H9 (cell line): ENCODE data around the gene TRPM1. TPM values are rescaled to one million over a fixed set of nuclear protein-coding genes. Genes with fewer than 3 reads are reported as not detected.

ENCODE experiments used
- DNase-seq: peaks from one replicate; pipeline ENCODE4 v3.0.0-alpha.2; 2017
- H2AFZ ChIP-seq: one replicate; pipeline ENCODE4 v1.6.1; 2013; ENCODE audit warnings: mild to moderate bottlenecking, low read length, control low read depth, moderate library complexity
- H2AK5ac ChIP-seq: 2 replicates; pipeline ENCODE4 v1.6.1; 2013; ENCODE audit warnings: low read length, control low read depth, mixed read lengths; ENCODE audit not compliant: insufficient read length
- H2BK120ac ChIP-seq: one replicate; pipeline ENCODE4 v1.6.1; 2013; ENCODE audit warnings: low read depth, mild to moderate bottlenecking, low read length, control low read depth, inconsistent platforms; ENCODE audit not compliant: poor library complexity, severe bottlenecking
- H2BK12ac ChIP-seq: 2 replicates; pipeline ENCODE4 v1.6.1; 2013; ENCODE audit warnings: low read length, control low read depth, mixed read lengths, low read depth; ENCODE audit not compliant: insufficient read length
- H2BK15ac ChIP-seq: 2 replicates; pipeline ENCODE4 v1.6.1; 2013; ENCODE audit warnings: low read depth, low read length, control low read depth
- H2BK20ac ChIP-seq: one replicate; pipeline ENCODE4 v1.6.1; 2013; ENCODE audit warnings: low read depth, mild to moderate bottlenecking, low read length, control low read depth, inconsistent platforms; ENCODE audit not compliant: poor library complexity, severe bottlenecking
- H2BK5ac ChIP-seq: 2 replicates; pipeline ENCODE4 v1.6.1; 2013; ENCODE audit warnings: low read length, control low read depth, mixed read lengths; ENCODE audit not compliant: insufficient read length
- H3K14ac ChIP-seq: 2 replicates; pipeline ENCODE4 v1.6.1; 2013; ENCODE audit warnings: low read length, control low read depth; ENCODE audit not compliant: insufficient read depth
- H3K18ac ChIP-seq: 2 replicates; pipeline ENCODE4 v1.6.1; 2013; ENCODE audit warnings: low read depth, mild to moderate bottlenecking, mixed read lengths, low read length, control low read depth; ENCODE audit not compliant: insufficient read length
- H3K23ac ChIP-seq: 2 replicates; pipeline ENCODE4 v1.6.1; 2013; ENCODE audit warnings: low read length, control low read depth, mixed read lengths, low read depth; ENCODE audit not compliant: insufficient read length
- H3K23me2 ChIP-seq: 2 replicates; pipeline ENCODE4 v1.6.1; 2013; ENCODE audit warnings: low read depth, mild to moderate bottlenecking, mixed read lengths, low read length, control low read depth; ENCODE audit not compliant: insufficient read length, poor library complexity, severe bottlenecking
- H3K27ac ChIP-seq: 2 replicates; pipeline ENCODE4 v1.5.1; 2013; ENCODE audit warnings: low read length, control low read depth, mixed read lengths, low read depth; ENCODE audit not compliant: insufficient read length
- H3K27me3 ChIP-seq: 2 replicates; pipeline ENCODE4 v1.6.1; 2013; ENCODE audit warnings: low read length, control low read depth, inconsistent platforms; ENCODE audit not compliant: insufficient read depth
- H3K4ac ChIP-seq: 2 replicates; pipeline ENCODE4 v1.6.1; 2013; ENCODE audit warnings: low read depth, mild to moderate bottlenecking, control low read depth, inconsistent platforms, low read length, moderate library complexity
- H3K4me1 ChIP-seq: 2 replicates; pipeline ENCODE4 v1.6.1; 2013; ENCODE audit warnings: low read length, control low read depth, inconsistent platforms; ENCODE audit not compliant: insufficient read depth
- H3K4me2 ChIP-seq: 2 replicates; pipeline ENCODE4 v1.6.1; 2013; ENCODE audit warnings: low read length, control low read depth, mixed read lengths; ENCODE audit not compliant: insufficient read length, insufficient read depth
- H3K56ac ChIP-seq: 2 replicates; pipeline ENCODE4 v1.6.1; 2013; ENCODE audit warnings: low read depth, mild to moderate bottlenecking, mixed read lengths, low read length, control low read depth; ENCODE audit not compliant: insufficient read length
- H3K79me1 ChIP-seq: 2 replicates; pipeline ENCODE4 v1.6.1; 2013; ENCODE audit warnings: low read depth, mild to moderate bottlenecking, moderate library complexity, low read length, control low read depth, inconsistent platforms; ENCODE audit not compliant: insufficient read depth, poor library complexity, severe bottlenecking
- H3K79me2 ChIP-seq: 2 replicates; pipeline ENCODE4 v1.6.1; 2013; ENCODE audit warnings: low read length, control low read depth, inconsistent platforms; ENCODE audit not compliant: insufficient read depth
- H3K9ac ChIP-seq: 2 replicates; pipeline ENCODE4 v1.6.1; 2013; ENCODE audit warnings: low read length, control low read depth, mixed read lengths; ENCODE audit not compliant: insufficient read length; ENCODE audit errors: extremely low read depth
- H3K9me3 ChIP-seq: one replicate; pipeline ENCODE4 v1.6.1; 2013; ENCODE audit warnings: low read depth, low read length, inconsistent platforms; ENCODE audit not compliant: control insufficient read depth
- H3T11ph ChIP-seq: one replicate; pipeline ENCODE4 v1.6.1; 2013; ENCODE audit warnings: mild to moderate bottlenecking, low read length, control low read depth, inconsistent platforms
- H4K20me1 ChIP-seq: one replicate; pipeline ENCODE4 v1.6.1; 2013; ENCODE audit not compliant: control insufficient read depth, insufficient read length, insufficient read depth
- H4K5ac ChIP-seq: 2 replicates; pipeline ENCODE4 v1.6.1; 2013; ENCODE audit warnings: low read depth, mild to moderate bottlenecking, mixed read lengths, low read length, control low read depth; ENCODE audit not compliant: insufficient read length
- H4K8ac ChIP-seq: replicated peaks from 2 replicates; pipeline ENCODE4 v1.6.1; 2013; ENCODE audit warnings: low read length, control low read depth, mixed read lengths, low read depth; ENCODE audit not compliant: insufficient read length
- H4K91ac ChIP-seq: 2 replicates; pipeline ENCODE4 v1.6.1; 2013; ENCODE audit warnings: low read depth, mild to moderate bottlenecking, moderate library complexity, mixed read lengths, low read length, control low read depth; ENCODE audit not compliant: insufficient read length
- H3K27ac Mint-ChIP-seq, 3 experiments: 2 replicates in 2 of 3; 3 replicates in 1 of 3; pipeline ENCODE4 v1.8.0; 2020 to 2021; ENCODE audit warnings: mixed read lengths in 3 of 3, mild to moderate bottlenecking in 1 of 3, moderate library complexity in 1 of 3
- H3K27me3 Mint-ChIP-seq: 2 replicates; pipeline ENCODE4 v1.8.0; 2021; ENCODE audit warnings: low read depth, mild to moderate bottlenecking, moderate library complexity, mixed read lengths
- H3K36me3 Mint-ChIP-seq, 3 experiments: 2 replicates in 2 of 3; 3 replicates in 1 of 3; pipeline ENCODE4 v1.8.0; 2020 to 2021; ENCODE audit warnings: low read depth in 3 of 3, mixed read lengths in 3 of 3; ENCODE audit not compliant: insufficient read depth in 1 of 3
- H3K4me1 Mint-ChIP-seq, 2 experiments: 2 replicates each; pipeline ENCODE4 v1.8.0; 2020; ENCODE audit warnings: mixed read lengths in 2 of 2
- H3K4me3 Mint-ChIP-seq, 2 experiments: 2 replicates in 1 of 2; 3 replicates in 1 of 2; pipeline ENCODE4 v1.8.0; 2020 to 2021; ENCODE audit warnings: mild to moderate bottlenecking in 2 of 2, mixed read lengths in 2 of 2, moderate library complexity in 1 of 2
- H3K9me3 Mint-ChIP-seq, 2 experiments: 2 replicates in 1 of 2; 3 replicates in 1 of 2; pipeline ENCODE4 v1.8.0; 2020; ENCODE audit warnings: mild to moderate bottlenecking in 2 of 2, mixed read lengths in 2 of 2, moderate library complexity in 1 of 2
- WGBS: extraction: QIAGEN DNeasy Blood & Tissue Kit; methylation state at CpG from one replicate; pipeline ENCODE4 v1.1.7; 2013; ENCODE audit warnings: missing lambda C conversion rate, low lambda C conversion rate, mixed read lengths; ENCODE audit not compliant: insufficient read length; ENCODE audit errors: extremely low coverage; 5-methylcytosine and 5-hydroxymethylcytosine counted together
- total RNA-seq: library from RNA; stranded (reverse); gene quantifications from 2 replicates; pipeline ENCODE4 v1.2.1, GENCODE V29; 2021
- TF ChIP-seq, protein P1 (sequence below): fragments of 200-600 bp; sonication (generic); conservative IDR thresholded peaks from 3 replicates; pipeline ENCODE4 v1.8.0; 2021; ENCODE audit warnings: antibody characterized with exemption, mild to moderate bottlenecking

The TRPM1 gene
- total RNA-seq, 1 experiment from 2014 or later = not detected

DNA sequence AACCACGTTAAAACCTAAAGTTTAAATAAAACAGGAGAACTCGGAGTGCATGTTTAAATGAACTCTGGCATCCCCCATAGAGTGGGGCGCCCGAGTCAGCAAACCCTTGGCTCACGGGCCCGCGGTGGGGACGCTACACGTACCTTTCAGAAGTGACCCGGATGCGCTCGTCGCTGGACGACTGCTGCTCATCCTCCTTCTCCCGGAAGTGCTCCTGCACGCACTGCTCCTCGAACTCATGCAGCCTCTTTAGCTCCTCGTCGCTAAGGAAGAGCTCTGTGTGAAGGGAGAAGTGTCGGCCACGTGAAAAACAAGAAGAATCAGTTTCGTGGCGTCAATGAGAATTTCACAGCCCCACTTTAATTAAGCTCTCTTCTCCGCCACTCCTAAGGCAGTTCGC is 75.5 kb downstream of the TRPM1 start:
- Histone ChIP-seq H2AFZ (peak overlapping the region; percentile 26), H3K27me3 (no peaks in the 10 kb centered on the region), H3T11ph (no peak overlapping the region), H2BK20ac (no peak overlapping the region), H2BK12ac (no peak overlapping the region), H4K91ac (no peak overlapping the region), H3K14ac (no peak overlapping the region), H3K9ac (no peak overlapping the region), H3K4me2 (no peak overlapping the region), H4K5ac (no peak overlapping the region), H2BK120ac (no peak overlapping the region), H4K20me1 (no peaks in the 10 kb centered on the region), H3K4me1 (peaks cover 7% of the 10 kb centered on the region; the same call in 1 of the 2 replicates), H3K56ac (no peak overlapping the region), H2AK5ac (no peak overlapping the region), H3K27ac (no peak overlapping the region), H3K18ac (no peak overlapping the region), H2BK5ac (no peak overlapping the region), H3K23me2 (no peaks in the 10 kb centered on the region), H4K8ac (no peak overlapping the region), H3K4ac (no peak overlapping the region), H3K79me2 (no peaks in the 10 kb centered on the region), H2BK15ac (no peak overlapping the region), H3K9me3 (no peaks in the 10 kb centered on the region), H3K23ac (no peak overlapping the region), H3K79me1 (no peaks in the 10 kb centered on the region)
- Mint-ChIP-seq H3K4me3 (no peak overlapping the region), H3K4me1 (peaks cover 30 to 31% of the 10 kb centered on the region in 2 experiments), H3K9me3 (no peaks in the 10 kb centered on the region), H3K27me3 (no peaks in the 10 kb centered on the region; the same call in 1 of the 2 replicates), H3K27ac (no peak overlapping the region), H3K36me3 (no peaks in the 10 kb centered on the region; a peak in 1 of 7 replicates)
- no peak for DNase-seq
- WGBS = no CpG with 5 or more reads among the region's 25 CpGs
- TF ChIP-seq, protein P1, sequence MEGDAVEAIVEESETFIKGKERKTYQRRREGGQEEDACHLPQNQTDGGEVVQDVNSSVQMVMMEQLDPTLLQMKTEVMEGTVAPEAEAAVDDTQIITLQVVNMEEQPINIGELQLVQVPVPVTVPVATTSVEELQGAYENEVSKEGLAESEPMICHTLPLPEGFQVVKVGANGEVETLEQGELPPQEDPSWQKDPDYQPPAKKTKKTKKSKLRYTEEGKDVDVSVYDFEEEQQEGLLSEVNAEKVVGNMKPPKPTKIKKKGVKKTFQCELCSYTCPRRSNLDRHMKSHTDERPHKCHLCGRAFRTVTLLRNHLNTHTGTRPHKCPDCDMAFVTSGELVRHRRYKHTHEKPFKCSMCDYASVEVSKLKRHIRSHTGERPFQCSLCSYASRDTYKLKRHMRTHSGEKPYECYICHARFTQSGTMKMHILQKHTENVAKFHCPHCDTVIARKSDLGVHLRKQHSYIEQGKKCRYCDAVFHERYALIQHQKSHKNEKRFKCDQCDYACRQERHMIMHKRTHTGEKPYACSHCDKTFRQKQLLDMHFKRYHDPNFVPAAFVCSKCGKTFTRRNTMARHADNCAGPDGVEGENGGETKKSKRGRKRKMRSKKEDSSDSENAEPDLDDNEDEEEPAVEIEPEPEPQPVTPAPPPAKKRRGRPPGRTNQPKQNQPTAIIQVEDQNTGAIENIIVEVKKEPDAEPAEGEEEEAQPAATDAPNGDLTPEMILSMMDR = no peak
